IMR-90 (cell line): ENCODE measurements around the gene MS4A10. TPM values are rescaled to one million over a fixed set of nuclear protein-coding genes. Genes with fewer than 3 reads are reported as not detected.
A peak's percentile ranks its signal among the peaks of the same experiment; 100 is the strongest.

Experiments used
- ATAC-seq: fragments of 200-7000 bp; cut with Tn5 transposase; 2 replicates; pipeline ENCODE4 v1.9.1; 2020; ENCODE audit warnings: low read depth, mild to moderate bottlenecking, moderate library complexity
- BruUV-seq: library from RNA; stranded (reverse); fragments of 400-500 nt; replicated peaks from 2 replicates; lab custom pipeline; 2021; lab: Mats Ljungman, UMichigan
- CTCF ChIA-PET: fragments of 300-600 bp; formaldehyde crosslinking; extraction: SDS; loops from one replicate; lab custom pipeline; 2021; ENCODE audit warnings: antibody characterized with exemption; lab: Yijun Ruan, JAX
- POLR2A ChIA-PET: fragments of 300-600 bp; sonication (Branson Sonifier 250); formaldehyde crosslinking; loops from one replicate; lab custom pipeline; 2022; ENCODE audit warnings: antibody characterized with exemption; ENCODE audit not compliant: unreplicated experiment; lab: Charles Lee
- DNase-seq: peaks from one replicate; pipeline ENCODE4 v3.0.0; 2013
- H2AFZ ChIP-seq: replicated peaks from 2 replicates; pipeline ENCODE3; 2013; ENCODE audit warnings: low read length, mild to moderate bottlenecking; ENCODE audit not compliant: poor library complexity
- H2AK5ac ChIP-seq: 2 replicates; pipeline ENCODE4 v1.6.1; 2013; ENCODE audit warnings: low read depth, low read length, inconsistent platforms
- H2AK9ac ChIP-seq: replicated peaks from 2 replicates; pipeline ENCODE3; 2013; ENCODE audit warnings: mild to moderate bottlenecking, low read depth, low read length, moderate library complexity; ENCODE audit not compliant: poor library complexity
- H2BK120ac ChIP-seq: 2 replicates; pipeline ENCODE4 v1.6.1; 2013; ENCODE audit warnings: low read depth, low read length, inconsistent platforms
- H2BK15ac ChIP-seq: 3 replicates; pipeline ENCODE4 v1.6.1; 2013; ENCODE audit warnings: low read depth, low read length, inconsistent platforms
- H2BK20ac ChIP-seq: 2 replicates; pipeline ENCODE4 v1.6.1; 2013; ENCODE audit warnings: low read depth, mild to moderate bottlenecking, inconsistent platforms, low read length, moderate library complexity
- H2BK5ac ChIP-seq: 2 replicates; pipeline ENCODE4 v1.6.1; 2013; ENCODE audit warnings: mild to moderate bottlenecking, low read depth, low read length, inconsistent platforms; ENCODE audit not compliant: poor library complexity, severe bottlenecking
- H3K14ac ChIP-seq: replicated peaks from 2 replicates; pipeline ENCODE4 v1.6.1; 2013; ENCODE audit warnings: low read depth, low read length, inconsistent platforms
- H3K18ac ChIP-seq: 2 replicates; pipeline ENCODE4 v1.6.1; 2013; ENCODE audit warnings: low read depth, low read length, control low read depth
- H3K23ac ChIP-seq: 2 replicates; pipeline ENCODE4 v1.6.1; 2013; ENCODE audit warnings: low read depth, low read length, inconsistent platforms
- H3K27ac ChIP-seq: 2 replicates; pipeline ENCODE4 v1.5.1; 2013; ENCODE audit warnings: mild to moderate bottlenecking, control low read depth, low read length; ENCODE audit not compliant: insufficient read depth
- H3K27me3 ChIP-seq: 2 replicates; pipeline ENCODE4 v1.6.1; 2013; ENCODE audit warnings: low read length; ENCODE audit not compliant: control insufficient read depth, insufficient read depth
- H3K36me3 ChIP-seq: 2 replicates; pipeline ENCODE4 v1.6.1; 2013; ENCODE audit warnings: low read length, mixed read lengths; ENCODE audit not compliant: control insufficient read depth, insufficient read depth
- H3K4ac ChIP-seq: 2 replicates; pipeline ENCODE4 v1.6.1; 2013; ENCODE audit warnings: low read depth, low read length, inconsistent platforms
- H3K4me1 ChIP-seq: 2 replicates; pipeline ENCODE4 v1.6.1; 2013; ENCODE audit warnings: low read length, mixed read lengths; ENCODE audit not compliant: control insufficient read depth, insufficient read depth
- H3K4me2 ChIP-seq: 2 replicates; pipeline ENCODE4 v1.6.1; 2013; ENCODE audit warnings: low read depth, mild to moderate bottlenecking, control low read depth, low read length, moderate library complexity
- H3K4me3 ChIP-seq: 2 replicates; pipeline ENCODE4 v1.5.1; 2013; ENCODE audit warnings: low read depth, mild to moderate bottlenecking, control low read depth, low read length, moderate library complexity; ENCODE audit not compliant: insufficient read depth
- H3K56ac ChIP-seq: 2 replicates; pipeline ENCODE4 v1.6.1; 2013; ENCODE audit warnings: low read length, inconsistent platforms; ENCODE audit not compliant: insufficient read depth; ENCODE audit errors: extremely low read depth
- H3K79me1 ChIP-seq, 2 experiments: 2 replicates each; pipeline ENCODE4 v1.6.1; 2013; ENCODE audit warnings: low read length in 2 of 2, inconsistent platforms in 1 of 2, low read depth in 1 of 2
- H3K9ac ChIP-seq: 2 replicates; pipeline ENCODE4 v1.6.1; 2013; ENCODE audit warnings: low read depth, low read length, control low read depth
- H3K9me1 ChIP-seq: 2 replicates; pipeline ENCODE4 v1.6.1; 2013; ENCODE audit warnings: low read length, inconsistent platforms; ENCODE audit not compliant: insufficient read depth
- H3K9me3 ChIP-seq: 2 replicates; pipeline ENCODE4 v1.6.1; 2013; ENCODE audit warnings: low read length; ENCODE audit not compliant: control insufficient read depth, insufficient read depth
- H4K20me1 ChIP-seq: 2 replicates; pipeline ENCODE4 v1.6.1; 2013; ENCODE audit warnings: low read length, inconsistent platforms; ENCODE audit not compliant: insufficient read depth
- H4K5ac ChIP-seq: 2 replicates; pipeline ENCODE4 v1.6.1; 2013; ENCODE audit warnings: mild to moderate bottlenecking, low read depth, low read length, control low read depth
- H4K8ac ChIP-seq, 2 experiments: 2 replicates each; pipeline ENCODE4 v1.6.1; 2013; ENCODE audit warnings: low read depth in 2 of 2, low read length in 2 of 2, control low read depth in 1 of 2, inconsistent platforms in 1 of 2
- H4K91ac ChIP-seq: 2 replicates; pipeline ENCODE4 v1.6.1; 2013; ENCODE audit warnings: low read depth, low read length, inconsistent platforms; ENCODE audit not compliant: insufficient read depth
- BHLHE40 ChIP-seq: fragments of 150-350 bp; IDR thresholded peaks from 2 replicates; pipeline ENCODE4 v1.6.1; 2016; ENCODE audit warnings: mild to moderate bottlenecking, low read depth, low read length
- CEBPB ChIP-seq: IDR thresholded peaks from 2 replicates; pipeline ENCODE4 v1.6.1; 2012; ENCODE audit warnings: low read depth, low read length, improper control_type of control experiment
- CHD1 ChIP-seq: IDR thresholded peaks from 2 replicates; pipeline ENCODE4 v1.6.1; 2012; ENCODE audit warnings: low read depth, low read length, improper control_type of control experiment
- CTCF ChIP-seq: conservative IDR thresholded peaks from 2 replicates; pipeline ENCODE4 v1.5.1; 2012; ENCODE audit warnings: mild to moderate bottlenecking, low read depth, low read length, improper control_type of control experiment
- ELK1 ChIP-seq: fragments of 150-350 bp; IDR thresholded peaks from 2 replicates; pipeline ENCODE4 v1.6.1; 2016; ENCODE audit warnings: low read depth, mild to moderate bottlenecking, low read length, moderate library complexity, borderline replicate concordance
- FOS ChIP-seq: fragments of 150-350 bp; IDR thresholded peaks from 2 replicates; pipeline ENCODE4 v1.6.1; 2016; ENCODE audit warnings: low read depth, low read length
- MAFK ChIP-seq: IDR thresholded peaks from 2 replicates; pipeline ENCODE4 v1.6.1; 2012; ENCODE audit warnings: low read depth, low read length, improper control_type of control experiment
- MAZ ChIP-seq: IDR thresholded peaks from 2 replicates; pipeline ENCODE4 v1.6.1; 2012; ENCODE audit warnings: low read depth, mild to moderate bottlenecking, low read length, improper control_type of control experiment, moderate library complexity, borderline replicate concordance
- MXI1 ChIP-seq: IDR thresholded peaks from 2 replicates; pipeline ENCODE4 v1.6.1; 2012; ENCODE audit warnings: low read depth, mild to moderate bottlenecking, low read length, moderate library complexity, borderline replicate concordance
- NFE2L2 ChIP-seq: fragments of 150-350 bp; IDR thresholded peaks from 2 replicates; pipeline ENCODE4 v1.6.1; 2016; ENCODE audit warnings: low read depth, mild to moderate bottlenecking, low read length
- POLR2A ChIP-seq: IDR thresholded peaks from 2 replicates; pipeline ENCODE4 v1.6.1; 2012; ENCODE audit warnings: mild to moderate bottlenecking, low read depth, low read length
- RAD21 ChIP-seq: IDR thresholded peaks from 2 replicates; pipeline ENCODE4 v1.6.1; 2012; ENCODE audit warnings: low read length, improper control_type of control experiment
- RCOR1 ChIP-seq: IDR thresholded peaks from 2 replicates; pipeline ENCODE4 v1.6.1; 2012; ENCODE audit warnings: mild to moderate bottlenecking, low read length, improper control_type of control experiment; ENCODE audit not compliant: insufficient replicate concordance
- RFX5 ChIP-seq: IDR thresholded peaks from 2 replicates; pipeline ENCODE4 v1.8.0; 2012; ENCODE audit warnings: low read depth, mild to moderate bottlenecking, low read length, moderate library complexity
- SMC3 ChIP-seq: fragments of 150-350 bp; IDR thresholded peaks from 2 replicates; pipeline ENCODE4 v1.6.1; 2016; ENCODE audit warnings: low read depth, mild to moderate bottlenecking, antibody characterized with exemption, low read length, moderate library complexity
- USF2 ChIP-seq: fragments of 150-350 bp; IDR thresholded peaks from 2 replicates; pipeline ENCODE4 v1.6.1; 2017; ENCODE audit warnings: mild to moderate bottlenecking, antibody characterized with exemption, low read length, low read depth
- WGBS, 2 experiments: methylation state at CpG; one replicate each; pipeline versions ENCODE4 v1.1.5 to v1.1.7; 2013; ENCODE audit warnings: missing lambda C conversion rate in 2 of 2; ENCODE audit not compliant: insufficient read length in 1 of 2; ENCODE audit errors: extremely low coverage in 2 of 2; 5-methylcytosine and 5-hydroxymethylcytosine counted together
- dilution Hi-C: fragments of 300-500 bp; cut with HindIII; formaldehyde crosslinking; loops from one replicate; pipeline ENCODE4 v1.14.3; 2018; ENCODE audit warnings: low sequenced_read_pairs; ENCODE audit not compliant: unreplicated experiment
- in situ Hi-C: fragments of 300-500 bp; cut with MboI; formaldehyde crosslinking; loops from 3 replicates; pipeline ENCODE4 v1.14.3; 2019; ENCODE audit warnings: low sequenced_read_pairs, inconsistent platforms, mixed read lengths
- intact Hi-C: fragments of 100-400 bp; cut with micrococcal nuclease; formaldehyde crosslinking; loops from 2 replicates; pipeline ENCODE4 v1.10.0; 2022
- polyA plus RNA-seq, 3 experiments: library from polyadenylated mRNA; depleted of rRNA; stranded (reverse); fragments of >200 nt; gene quantifications; 2 replicates each; pipeline ENCODE4 v1.2.3, GENCODE V29; 2012; ENCODE audit warnings: low replicate concordance in 1 of 3
- total RNA-seq: library from RNA; depleted of rRNA; stranded (reverse); fragments of >200 nt; gene quantifications from 2 replicates; pipeline ENCODE4 v1.2.3, GENCODE V29; 2012

The MS4A10 gene
- total and polyA plus RNA-seq, 2 of the 4 experiments (the other 2 are of a cell fraction) = not detected

- TF ChIP-seq RCOR1 (no peak), NFE2L2 (no peak), POLR2A (no peak), CEBPB (no peak), SMC3 (no peak), CHD1 (no peak), CTCF (no peak), MAFK (no peak), MXI1 (no peak), BHLHE40 (no peak), MAZ (no peak), ELK1 (no peak), FOS (no peak), RAD21 (no peak), RFX5 (no peak), USF2 (no peak)
- no peaks in the 10 kb centered on the region for H3K4me1 ChIP-seq
- no peak overlapping the region for H2BK120ac ChIP-seq
- H3K4ac ChIP-seq = no peak overlapping the region
- H3K4me2 ChIP-seq = no peak overlapping the region
- peak overlapping the region; percentile 43 for H2AFZ ChIP-seq
- no peak overlapping the region for H2AK9ac ChIP-seq
- POLR2A ChIA-PET = no interaction called here
- ATAC-seq (no peak), DNase-seq (no peak)
- BruUV-seq = no TSS peak
- dilution Hi-C loops = no loop called here
- H3K9me1 ChIP-seq = no peaks in the 10 kb centered on the region
- 0 out of 2 replicates have a peak, but pooled peaks cover 2% of the 10 kb centered on the region for H3K9me3 ChIP-seq
- no peak overlapping the region for H3K4me3 ChIP-seq
- 84% methylated on average over 14 of the region's 14 CpGs; no CpG with 5 or more reads in 1 of the 2 experiments for WGBS, 2 experiments
- H3K36me3 ChIP-seq = no peaks in the 10 kb centered on the region
- no peak overlapping the region for H4K91ac ChIP-seq
- no peak overlapping the region for H3K27ac ChIP-seq
- H3K56ac ChIP-seq = no peak overlapping the region
- H3K79me1 ChIP-seq = no peaks in the 10 kb centered on the region
- CTCF ChIA-PET = no interaction called here
- no peak overlapping the region for H3K23ac ChIP-seq
- in situ Hi-C loops = no loop called here
- H2AK5ac ChIP-seq = no peak overlapping the region
- no peak overlapping the region for H4K5ac ChIP-seq
- H3K9ac ChIP-seq = no peak overlapping the region
- no peak overlapping the region for H2BK20ac ChIP-seq
- H2BK15ac ChIP-seq = no peak overlapping the region
- no peak overlapping the region for H3K14ac ChIP-seq
- H4K8ac ChIP-seq = no peak overlapping the region
- H2BK5ac ChIP-seq = no peak overlapping the region
- no peak overlapping the region for H3K18ac ChIP-seq
- H3K27me3 ChIP-seq = no peaks in the 10 kb centered on the region
- no peaks in the 10 kb centered on the region for H4K20me1 ChIP-seq
- intact Hi-C loops = no loop called here
Observed at GRCh38 chr11:60747359-60747873, 37.7 kb upstream of the MS4A10 start.
